H1 (cell line): ENCODE measurements around the gene GGA1. TPM values are rescaled to one million over a fixed set of nuclear protein-coding genes. Genes with fewer than 3 reads are reported as not detected.

Source experiments
- CTCF ChIA-PET: fragments of 300-600 bp; sonication (Branson Sonifier 250); formaldehyde crosslinking; loops from one replicate; lab custom pipeline; 2021; ENCODE audit not compliant: partially characterized antibody; lab: Charles Lee
- POLR2A ChIA-PET: fragments of 300-600 bp; sonication (Branson Sonifier 250); formaldehyde crosslinking; loops from one replicate; lab custom pipeline; 2021; ENCODE audit warnings: inconsistent platforms; ENCODE audit not compliant: partially characterized antibody; lab: Charles Lee
- DNase-seq, 2 experiments: peaks; one replicate each; pipeline versions ENCODE4 v3.0.0 to v3.0.0-alpha.2; 2010 to 2022; ENCODE audit warnings: low spot score in 2 of 2, low read depth in 1 of 2, mixed read lengths in 1 of 2
- FAIRE-seq: peaks from 2 replicates; lab custom pipeline; 2011; peaks lifted over from hg19 to GRCh38; lab: Jason Lieb, UNC
- H2AFZ ChIP-seq: 2 replicates; pipeline ENCODE4 v1.8.1; 2012; ENCODE audit warnings: low read length, inconsistent platforms
- H2AK5ac ChIP-seq: 2 replicates; pipeline ENCODE4 v1.6.1; 2013; ENCODE audit warnings: low read depth, low read length
- H2BK120ac ChIP-seq: replicated peaks from 2 replicates; pipeline ENCODE3; 2013; ENCODE audit warnings: low read depth, low read length, inconsistent platforms
- H2BK12ac ChIP-seq: 2 replicates; pipeline ENCODE4 v1.6.1; 2013; ENCODE audit warnings: low read depth, low read length
- H2BK15ac ChIP-seq: 2 replicates; pipeline ENCODE4 v1.6.1; 2013; ENCODE audit warnings: low read length
- H2BK20ac ChIP-seq: 2 replicates; pipeline ENCODE4 v1.6.1; 2013; ENCODE audit warnings: low read length
- H2BK5ac ChIP-seq: 2 replicates; pipeline ENCODE4 v1.6.1; 2013; ENCODE audit warnings: low read depth, low read length
- H3K14ac ChIP-seq: 2 replicates; pipeline ENCODE4 v1.6.1; 2013; ENCODE audit warnings: inconsistent platforms; ENCODE audit not compliant: insufficient read length
- H3K18ac ChIP-seq: 2 replicates; pipeline ENCODE4 v1.6.1; 2013; ENCODE audit warnings: low read length; ENCODE audit errors: extremely low read depth
- H3K23ac ChIP-seq: 2 replicates; pipeline ENCODE4 v1.6.1; 2013; ENCODE audit warnings: inconsistent platforms; ENCODE audit not compliant: insufficient read length
- H3K23me2 ChIP-seq: 2 replicates; pipeline ENCODE4 v1.6.1; 2013; ENCODE audit warnings: low read depth, low read length
- H3K27ac ChIP-seq: 2 replicates; pipeline ENCODE4 v1.6.1; 2011; ENCODE audit warnings: low read depth, low read length, inconsistent platforms
- H3K27me3 ChIP-seq, 4 experiments: replicated peaks in 1 of 4; 1 replicate in 1 of 4; 2 replicates in 3 of 4; pipeline versions ENCODE4 v1.6.1 to v1.8.1; 2011 to 2013; ENCODE audit warnings: low read length in 3 of 4, mild to moderate bottlenecking in 3 of 4, inconsistent platforms in 2 of 4, mixed read lengths in 2 of 4, moderate library complexity in 1 of 4; ENCODE audit not compliant: control insufficient read depth in 3 of 4, insufficient read depth in 3 of 4; ENCODE audit errors: extremely low read depth in 1 of 4
- H3K36me3 ChIP-seq, 4 experiments: 2 replicates each; pipeline versions ENCODE4 v1.6.1 to v1.8.1; 2011 to 2013; ENCODE audit warnings: mild to moderate bottlenecking in 4 of 4, low read length in 3 of 4, moderate library complexity in 2 of 4, control low read depth in 1 of 4, inconsistent platforms in 1 of 4; ENCODE audit not compliant: insufficient read depth in 4 of 4, control insufficient read depth in 2 of 4
- H3K4ac ChIP-seq: replicated peaks from 2 replicates; pipeline ENCODE3; 2013; ENCODE audit warnings: low read length, low read depth, mixed read lengths, inconsistent platforms; ENCODE audit not compliant: insufficient read length
- H3K4me1 ChIP-seq, 4 experiments: replicated peaks in 1 of 4; 1 replicate in 1 of 4; 2 replicates in 3 of 4; pipeline versions ENCODE4 v1.6.1 to v1.8.1; 2011 to 2013; ENCODE audit warnings: low read length in 3 of 4, inconsistent platforms in 2 of 4, mixed read lengths in 1 of 4; ENCODE audit not compliant: insufficient read depth in 4 of 4, control insufficient read depth in 3 of 4
- H3K4me2 ChIP-seq, 2 experiments: 2 replicates each; pipeline versions ENCODE4 v1.6.1 to v1.8.1; 2011 to 2013; ENCODE audit warnings: low read depth in 2 of 2, low read length in 2 of 2, control low read depth in 1 of 2, inconsistent platforms in 1 of 2, mild to moderate bottlenecking in 1 of 2; ENCODE audit not compliant: insufficient read depth in 1 of 2
- H3K4me3 ChIP-seq, 4 experiments: fragments of 200-600, 300-600 bp in 1 of 4; sonication (generic), shearing (Covaris generic), sonication (Bioruptor Twin) in 1 of 4; 2 replicates each; pipeline versions ENCODE4 v1.5.1 to v1.8.1; 2011 to 2016; ENCODE audit warnings: low read length in 4 of 4, low read depth in 3 of 4, control low read depth in 2 of 4, inconsistent platforms in 2 of 4, mild to moderate bottlenecking in 2 of 4, mixed read lengths in 1 of 4, moderate library complexity in 1 of 4; ENCODE audit not compliant: insufficient read depth in 2 of 4; ENCODE audit errors: extremely low read depth in 1 of 4
- H3K56ac ChIP-seq: replicated peaks from 2 replicates; pipeline ENCODE3; 2013; ENCODE audit warnings: low read depth, mild to moderate bottlenecking, mixed read lengths, low read length, inconsistent platforms; ENCODE audit not compliant: insufficient read length
- H3K79me1 ChIP-seq: 2 replicates; pipeline ENCODE4 v1.6.1; 2013; ENCODE audit warnings: low read depth, low read length, control low read depth
- H3K79me2 ChIP-seq, 2 experiments: 2 replicates each; pipeline versions ENCODE4 v1.6.1 to v1.8.1; 2012 to 2013; ENCODE audit warnings: low read length in 2 of 2, mild to moderate bottlenecking in 2 of 2, inconsistent platforms in 1 of 2; ENCODE audit not compliant: insufficient read depth in 2 of 2, control insufficient read depth in 1 of 2
- H3K9ac ChIP-seq, 4 experiments: replicated peaks in 1 of 4; 1 replicate in 1 of 4; 2 replicates in 3 of 4; pipeline versions ENCODE4 v1.6.1 to v1.8.1; 2011 to 2013; ENCODE audit warnings: low read depth in 3 of 4, low read length in 3 of 4, control low read depth in 2 of 4, mild to moderate bottlenecking in 2 of 4, moderate library complexity in 2 of 4, inconsistent platforms in 1 of 4; ENCODE audit errors: extremely low read depth in 1 of 4
- H3K9me3 ChIP-seq, 2 experiments: 2 replicates each; pipeline versions ENCODE4 v1.6.1 to v1.8.1; 2012 to 2013; ENCODE audit warnings: mild to moderate bottlenecking in 2 of 2, moderate library complexity in 2 of 2, control low read depth in 1 of 2, inconsistent platforms in 1 of 2, low read depth in 1 of 2, low read length in 1 of 2, mixed read lengths in 1 of 2; ENCODE audit not compliant: insufficient read depth in 2 of 2
- H4K20me1 ChIP-seq, 2 experiments: replicated peaks in 1 of 2; 2 replicates each; pipeline versions ENCODE3 to v1.8.1; 2011 to 2013; ENCODE audit warnings: inconsistent platforms in 2 of 2, low read length in 2 of 2, mild to moderate bottlenecking in 1 of 2; ENCODE audit not compliant: insufficient read depth in 2 of 2, control insufficient read depth in 1 of 2
- H4K5ac ChIP-seq: 2 replicates; pipeline ENCODE4 v1.6.1; 2013; ENCODE audit warnings: low read length, low read depth, mixed read lengths, inconsistent platforms; ENCODE audit not compliant: insufficient read length
- H4K8ac ChIP-seq: 2 replicates; pipeline ENCODE4 v1.8.0; 2013; ENCODE audit warnings: mild to moderate bottlenecking, moderate library complexity, low read length, inconsistent platforms; ENCODE audit not compliant: insufficient read depth; ENCODE audit errors: extremely low read depth
- H4K91ac ChIP-seq: replicated peaks from 2 replicates; pipeline ENCODE3; 2013; ENCODE audit warnings: low read length, mixed read lengths, inconsistent platforms; ENCODE audit not compliant: insufficient read length
- RFX5 ChIP-seq: IDR thresholded peaks from 2 replicates; pipeline ENCODE4 v1.6.1; 2011; ENCODE audit warnings: low read depth, low read length, improper control_type of control experiment, borderline replicate concordance
- TEAD4 ChIP-seq: IDR thresholded peaks from 2 replicates; pipeline ENCODE4 v1.6.1; 2012; ENCODE audit warnings: low read depth, low read length, inconsistent platforms, mixed read lengths
- WGBS, 2 experiments: shearing (Covaris generic) in 1 of 2; methylation state at CpG; one replicate each; pipeline versions ENCODE4 v1.1.6 to v1.1.7; 2013 to 2015; ENCODE audit warnings: low lambda C conversion rate in 2 of 2, mixed read lengths in 2 of 2, inconsistent platforms in 1 of 2, low coverage in 1 of 2, missing lambda C conversion rate in 1 of 2; ENCODE audit not compliant: insufficient replicate concordance in 2 of 2, insufficient coverage in 1 of 2, insufficient read length in 1 of 2; ENCODE audit errors: extremely low coverage in 1 of 2, missing lambda C conversion rate in 1 of 2; 5-methylcytosine and 5-hydroxymethylcytosine counted together
- polyA plus RNA-seq, 7 experiments: library from polyadenylated mRNA; depleted of rRNA in 3 of 7; stranded (reverse) in 5 of 7; unstranded in 2 of 7; fragments of >200 nt in 5 of 7; fragments of 200-250 nt in 2 of 7; gene quantifications; 1 replicate in 5 of 7; 2 replicates in 1 of 7; 4 replicates in 1 of 7; pipeline versions ENCODE4 v1.2.1 to v1.2.3, GENCODE V29; 2011 to 2013; ENCODE audit warnings: missing spikeins in 2 of 7, mixed read lengths in 2 of 7
- total RNA-seq: library from RNA; stranded (reverse); fragmentation: NEBNext Ultra II Directional; extraction: Animal tissue kit (Norgen Biotek cat#: 25700); gene quantifications from 2 replicates; pipeline ENCODE4 v1.2.1, GENCODE V29; 2021

Gene GGA1
- total and polyA plus RNA-seq, 2 of the 8 experiments (the other 6 are each of a cell fraction or from before 2014, with no cell fraction given) = 49.3 to 57.2 TPM

- DNase-seq = no peak
- H3K9ac ChIP-seq = no peak overlapping the region
- no peak overlapping the region for H2BK20ac ChIP-seq
- no peaks in the 10 kb centered on the region for H3K79me1 ChIP-seq
- H3K14ac ChIP-seq = no peak overlapping the region
- H3K4me3 ChIP-seq = no peak overlapping the region
- H3K18ac ChIP-seq = no peak overlapping the region
- H3K27ac ChIP-seq = no peak overlapping the region
- H2BK5ac ChIP-seq = no peak overlapping the region
- H3K56ac ChIP-seq = no peak overlapping the region
- no peak overlapping the region for H3K4me2 ChIP-seq
- H4K5ac ChIP-seq = no peak overlapping the region
- no peak overlapping the region for H4K91ac ChIP-seq
- H3K23me2 ChIP-seq = no peaks in the 10 kb centered on the region
- TF ChIP-seq TEAD4 = no peak
- no peak for TF ChIP-seq RFX5
- TF ChIP-seq, all 59 proteins: peak for 0
- H3K36me3 ChIP-seq = peaks cover 4 to 27% (median 21%) of the 10 kb centered on the region in 4 experiments
- H4K20me1 ChIP-seq = peaks cover 0 to 4% of the 10 kb centered on the region in 2 experiments
- no peak overlapping the region for H3K4ac ChIP-seq
- no peak overlapping the region for H2BK120ac ChIP-seq
- H3K9me3 ChIP-seq = no peaks in the 10 kb centered on the region
- H3K23ac ChIP-seq = no peak overlapping the region
- WGBS, 2 experiments = 93% methylated on average over 17 of the region's 17 CpGs; no CpG with 5 or more reads in 1 of the 2 experiments
- no peak overlapping the region for H4K8ac ChIP-seq
- no peak for FAIRE-seq
- ChIA-PET CTCF (interaction anchor here (1.1 to 1.5 kb wide), 6 partner anchors 9 to 30 kb away, joined by 3 to 6 read pairs (median 4); no protein-coding TSS in a partner anchor), POLR2A (interaction anchor here (0.6 to 1.3 kb wide), 3 partner anchors 8 to 154 kb away, joined by 3 read pairs; partner anchors contain the start of gene SH3BP1)
- H2BK15ac ChIP-seq = no peak overlapping the region
- no peak overlapping the region for H2AK5ac ChIP-seq
- no peaks in the 10 kb centered on the region for H3K79me2 ChIP-seq
- H3K4me1 ChIP-seq = no peaks in the 10 kb centered on the region
- no peaks in the 10 kb centered on the region for H3K27me3 ChIP-seq
- H2AFZ ChIP-seq = no peak overlapping the region
- H2BK12ac ChIP-seq = no peak overlapping the region
Observed at GRCh38 chr22:37650463-37651136, 42.0 kb downstream of the GGA1 start.
